ENCODE data around the gene AFF3.

AFF3 gene

GRCh38 chr2:99621774-99622173 is 520.6 kb downstream of the AFF3 start:
- no peak overlapping the region for H3K4me3 ChIP-seq (ENCODE audit: low read depth, low read length)
- no peak for TF ChIP-seq CTCF (conservative IDR thresholded peaks at IDR 0.05; ENCODE audit: low read depth, low read length)
- no peak for DNase-seq (ENCODE audit: low read depth)

GRCh38 chr2:99621106-99621505 is 521.3 kb downstream of the AFF3 start:
- H3K4me3 ChIP-seq (ENCODE audit: low read depth, low read length) = no peak overlapping the region
- no peak for TF ChIP-seq CTCF (conservative IDR thresholded peaks at IDR 0.05; ENCODE audit: low read depth, low read length)
- no peak for DNase-seq (ENCODE audit: low read depth)

GRCh38 chr2:99619151-99619550 is 523.2 kb downstream of the AFF3 start:
- TF ChIP-seq CTCF (conservative IDR thresholded peaks at IDR 0.05; ENCODE audit: low read depth, low read length) = no peak
- DNase-seq (ENCODE audit: low read depth) = no peak
- H3K4me3 ChIP-seq (ENCODE audit: low read depth, low read length) = no peak overlapping the region

- no peak for TF ChIP-seq CTCF (conservative IDR thresholded peaks at IDR 0.05; ENCODE audit: low read depth, low read length)
- H3K4me3 ChIP-seq (ENCODE audit: low read depth, low read length) = no peak overlapping the region
- DNase-seq (ENCODE audit: low read depth) = no peak
These were observed 523.8 kb downstream of the AFF3 start for GRCh38 chr2:99618579-99619097.

GRCh38 chr2:99617811-99618210 is 524.6 kb downstream of the AFF3 start:
- no peak for TF ChIP-seq CTCF (conservative IDR thresholded peaks at IDR 0.05; ENCODE audit: low read depth, low read length)
- DNase-seq (ENCODE audit: low read depth) = no peak
- no peak overlapping the region for H3K4me3 ChIP-seq (ENCODE audit: low read depth, low read length)

- peak; percentile 47 for TF ChIP-seq CTCF (conservative IDR thresholded peaks at IDR 0.05; ENCODE audit: low read depth, low read length)
These were observed 527.1 kb downstream of the AFF3 start for GRCh38 chr2:99615247-99615771.

GRCh38 chr2:99613980-99614379 is 528.4 kb downstream of the AFF3 start:
- no peak for DNase-seq (ENCODE audit: low read depth)
- no peak overlapping the region for H3K4me3 ChIP-seq (ENCODE audit: low read depth, low read length)
- TF ChIP-seq CTCF (conservative IDR thresholded peaks at IDR 0.05; ENCODE audit: low read depth, low read length) = no peak

More at GRCh38 chr2:99615247-99615771, 527.1 kb downstream of the AFF3 start:
- DNase-seq (ENCODE audit: low read depth) = peak; percentile 14
- no peak overlapping the region for H3K4me3 ChIP-seq (ENCODE audit: low read depth, low read length)

Measured in choroid plexus epithelial cell (primary cell).